HCT116 (cell line): ENCODE data around the gene MRPL42.

Source experiments
- CEBPB ChIP-seq: IDR thresholded peaks from 2 replicates; pipeline ENCODE4 v1.6.1; 2012; ENCODE audit warnings: low read depth
- CTCF ChIP-seq, 3 experiments: fragments of 200-600 bp in 1 of 3; sonication (generic) in 1 of 3; IDR thresholded peaks in 2 of 3; conservative IDR thresholded peaks in 1 of 3; 2 replicates each; pipeline ENCODE4 v1.5.1; 2012 to 2017; ENCODE audit warnings: low read depth in 2 of 3, low read length in 2 of 3, antibody characterized with exemption in 1 of 3, borderline replicate concordance in 1 of 3, control low read depth in 1 of 3, mild to moderate bottlenecking in 1 of 3, mixed read lengths in 1 of 3, mixed run types in 1 of 3, moderate library complexity in 1 of 3; ENCODE audit not compliant: insufficient read depth in 1 of 3
- EZH2 ChIP-seq: fragments of 200-600 bp; sonication (generic); IDR thresholded peaks from 2 replicates; pipeline ENCODE4 v1.6.1; 2017; ENCODE audit warnings: antibody characterized with exemption, mixed run types
- ZBTB33 ChIP-seq: IDR thresholded peaks from 2 replicates; pipeline ENCODE4 v1.6.1; 2011; ENCODE audit warnings: mild to moderate bottlenecking, low read length, moderate library complexity; ENCODE audit not compliant: insufficient replicate concordance; ENCODE audit errors: extremely low read depth

GRCh38 chr12:93518725-93519124, 51.4 kb downstream of the MRPL42 start:
- TF ChIP-seq CEBPB = no peak
- TF ChIP-seq CTCF (IDR thresholded peaks at IDR 0.05 in 2 of 3, conservative IDR thresholded peaks at IDR 0.05 in 1 of 3; ENCODE audit: borderline replicate concordance in 1 of 3, insufficient read depth in 1 of 3, low read depth in 2 of 3, low read length in 2 of 3) = no peak
- TF ChIP-seq EZH2 = no peak
- TF ChIP-seq ZBTB33 = no peak
